ENCODE results near the gene OSBPL1A. TPM values are rescaled to one million over a fixed set of nuclear protein-coding genes. Genes with fewer than 3 reads are reported as not detected.
A peak's percentile ranks its signal among the peaks of the same experiment; 100 is the strongest.

Gene OSBPL1A
- polyA plus RNA-seq, 10 donors, result 48.4 to 64.3 (median 52.4) TPM

GRCh38 chr18:24127735-24128134, 269.9 kb downstream of the OSBPL1A start:
- DNase-seq, result no peak

GRCh38 chr18:24126155-24126961, 271.3 kb downstream of the OSBPL1A start:
- DNase-seq, result peak in 2 of 3 donors; percentile 7 to 20

DNA sequence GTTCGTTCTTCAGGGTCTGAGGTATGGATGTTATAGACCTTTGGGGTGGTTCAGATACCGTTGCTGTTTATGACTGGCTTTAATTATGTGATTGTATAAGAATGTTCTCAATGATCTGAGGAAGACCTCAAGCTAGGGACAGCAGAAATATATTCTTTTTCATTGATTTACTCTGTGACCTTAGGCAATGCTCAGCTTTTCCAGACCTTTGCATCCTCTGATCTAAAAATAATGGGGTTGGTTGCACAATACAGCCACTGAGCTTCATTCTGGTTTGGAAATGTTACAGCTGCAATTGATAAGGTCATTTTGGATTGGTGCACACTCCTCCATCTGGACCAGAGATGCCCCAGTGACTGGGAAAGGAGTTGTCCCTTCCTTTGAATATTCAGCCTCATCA, 276.0 kb downstream of the OSBPL1A start:
- no peak for DNase-seq

DNA sequence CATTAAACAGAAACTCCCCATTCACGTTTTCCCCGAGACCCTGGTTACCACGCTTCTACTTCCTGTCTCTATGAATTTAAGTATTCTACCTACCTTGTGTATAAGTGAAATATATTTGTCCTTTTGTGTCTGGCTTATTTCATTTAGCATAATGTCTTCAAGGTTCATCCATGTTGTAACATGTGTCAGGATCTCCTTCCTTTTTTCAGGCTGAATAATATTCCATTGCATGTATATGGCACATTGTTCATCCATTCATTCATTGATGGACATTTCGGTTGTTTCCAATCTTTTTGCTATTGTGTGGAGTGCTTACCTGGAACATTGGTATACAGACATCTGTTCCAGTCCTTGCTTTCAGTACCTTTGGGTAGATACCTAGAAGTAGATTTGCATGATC, 276.9 kb downstream of the OSBPL1A start:
- DNase-seq, result no peak

- DNase-seq, result peak; percentile 55 to 79 (median 69)
Measured at GRCh38 chr18:24118750-24119577, 278.7 kb downstream of the OSBPL1A start.

- DNase-seq, result no peak
Measured at GRCh38 chr18:24115628-24116027, 282.0 kb downstream of the OSBPL1A start.

DNA sequence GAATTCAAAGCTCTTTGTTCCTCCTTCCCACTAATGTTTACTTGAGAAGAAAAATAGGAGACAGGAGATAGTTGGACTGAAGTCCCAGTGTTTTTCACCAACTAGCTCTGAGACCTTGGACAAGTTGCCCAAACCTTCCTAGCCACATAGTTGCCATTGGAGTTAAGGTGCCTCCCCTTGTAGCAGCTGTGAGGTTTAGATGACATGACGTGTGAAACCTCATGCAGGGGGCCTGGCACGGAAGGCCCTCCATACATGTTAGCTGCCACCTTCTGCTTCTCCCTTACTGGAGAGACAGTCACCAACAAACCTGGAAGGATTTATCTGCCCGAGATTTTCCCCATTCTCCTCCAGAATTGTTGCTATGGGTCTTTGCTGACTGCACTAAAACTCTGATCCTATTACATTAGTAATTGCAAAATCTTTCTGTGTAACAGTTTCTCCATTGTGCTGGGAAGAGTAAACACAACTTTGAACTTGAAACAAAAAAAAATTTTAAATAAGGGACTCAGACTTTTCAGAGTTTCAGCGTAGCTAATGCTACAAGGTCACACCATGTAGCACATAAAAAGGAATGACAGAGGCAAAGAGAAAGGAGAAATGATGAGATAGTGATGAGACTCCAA, 282.6 kb downstream of the OSBPL1A start:
- no peak for DNase-seq

GRCh38 chr18:24112874-24113615, 284.6 kb downstream of the OSBPL1A start:
- DNase-seq, result no peak

GRCh38 chr18:24112464-24112863, 285.2 kb downstream of the OSBPL1A start:
- DNase-seq, result no peak

Other genes starting within 250 kb of the OSBPL1A start
- gene IMPACT, start 28.8 kb upstream of the OSBPL1A start, polyA plus RNA-seq (ENCODE audit: insufficient read length in 10 of 10), result 10 to 100 TPM; 32.9 to 47.1 (median 38.2) TPM
- under 1 TPM in 6 of 10 donors, not detected in 4; 0.04 to 0.19 (median 0.12) TPM for gene HRH4, start 62.8 kb upstream of the OSBPL1A start, polyA plus RNA-seq (ENCODE audit: insufficient read length in 10 of 10)